ENCODE measurements around the gene MAP1LC3B2. TPM values are rescaled to one million over a fixed set of nuclear protein-coding genes. Genes with fewer than 3 reads are reported as not detected.

Gene MAP1LC3B2
- total RNA-seq, 1 donor, result 1.1 TPM

DNA sequence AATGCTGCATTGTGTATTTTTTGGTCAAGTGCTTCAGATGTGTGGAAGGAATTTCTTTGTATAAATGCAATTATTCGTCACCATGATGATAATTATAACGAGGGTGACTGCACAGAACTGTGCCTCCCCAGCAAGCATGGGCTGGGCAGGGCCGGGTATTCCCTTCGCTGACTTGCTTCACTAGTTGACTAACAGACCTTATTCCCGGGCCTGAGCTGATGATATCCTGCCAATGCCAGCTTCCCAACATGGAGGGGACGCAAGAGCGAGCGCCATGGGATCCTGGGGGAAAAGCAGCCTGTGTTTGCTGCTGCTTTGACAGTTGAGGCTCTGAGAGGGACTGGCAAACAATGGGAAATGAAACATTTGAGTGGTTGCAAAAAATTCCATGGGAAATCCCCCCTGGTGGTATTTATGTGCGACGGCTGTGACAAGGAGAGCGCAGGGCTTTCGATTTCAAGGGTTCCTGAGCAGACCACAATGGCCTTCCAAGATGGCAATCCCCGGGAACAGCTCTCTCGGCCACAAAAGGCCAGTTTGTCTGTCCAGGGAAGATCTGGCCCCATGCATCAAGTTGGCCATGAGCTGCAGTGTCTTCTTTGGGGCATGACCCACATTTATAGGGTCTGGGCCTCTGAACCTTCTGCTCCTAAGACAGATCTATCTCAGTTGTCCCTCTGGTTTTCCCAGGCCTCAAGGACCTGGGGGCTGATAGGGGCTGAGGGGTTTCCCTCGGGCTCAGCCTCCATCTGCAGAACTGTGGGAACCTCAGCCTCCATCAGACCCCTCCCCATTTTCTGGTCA lies 21.9 kb upstream of the MAP1LC3B2 start:
- H3K9me3 ChIP-seq (ENCODE audit: low read depth, low read length), result no peaks in the 10 kb centered on the region
- H3K4me2 ChIP-seq (ENCODE audit: insufficient read depth, low read length), result no peak overlapping the region
- no peaks in the 10 kb centered on the region for H3K79me2 ChIP-seq (ENCODE audit: insufficient read depth, low read length)
- TF ChIP-seq, protein P1, sequence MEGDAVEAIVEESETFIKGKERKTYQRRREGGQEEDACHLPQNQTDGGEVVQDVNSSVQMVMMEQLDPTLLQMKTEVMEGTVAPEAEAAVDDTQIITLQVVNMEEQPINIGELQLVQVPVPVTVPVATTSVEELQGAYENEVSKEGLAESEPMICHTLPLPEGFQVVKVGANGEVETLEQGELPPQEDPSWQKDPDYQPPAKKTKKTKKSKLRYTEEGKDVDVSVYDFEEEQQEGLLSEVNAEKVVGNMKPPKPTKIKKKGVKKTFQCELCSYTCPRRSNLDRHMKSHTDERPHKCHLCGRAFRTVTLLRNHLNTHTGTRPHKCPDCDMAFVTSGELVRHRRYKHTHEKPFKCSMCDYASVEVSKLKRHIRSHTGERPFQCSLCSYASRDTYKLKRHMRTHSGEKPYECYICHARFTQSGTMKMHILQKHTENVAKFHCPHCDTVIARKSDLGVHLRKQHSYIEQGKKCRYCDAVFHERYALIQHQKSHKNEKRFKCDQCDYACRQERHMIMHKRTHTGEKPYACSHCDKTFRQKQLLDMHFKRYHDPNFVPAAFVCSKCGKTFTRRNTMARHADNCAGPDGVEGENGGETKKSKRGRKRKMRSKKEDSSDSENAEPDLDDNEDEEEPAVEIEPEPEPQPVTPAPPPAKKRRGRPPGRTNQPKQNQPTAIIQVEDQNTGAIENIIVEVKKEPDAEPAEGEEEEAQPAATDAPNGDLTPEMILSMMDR (IDR thresholded peaks at IDR 0.05; ENCODE audit: extremely low read depth, low read depth, low read length), result no peak
- DNase-seq (ENCODE audit: insufficient read length, low spot score, missing footprints), result no peak
- H3K4me3 ChIP-seq (ENCODE audit: insufficient read depth, low read length), result no peak overlapping the region
- no peaks in the 10 kb centered on the region for H3K27me3 ChIP-seq (ENCODE audit: insufficient read depth, low read length)
- no peak overlapping the region for H2AFZ ChIP-seq (ENCODE audit: low read length)
- peaks cover 11% of the 10 kb centered on the region for H3K4me1 ChIP-seq (ENCODE audit: insufficient read depth, low read length)
- H3K27ac ChIP-seq (ENCODE audit: low read depth, low read length), result no peak overlapping the region
- no peaks in the 10 kb centered on the region for H4K20me1 ChIP-seq (ENCODE audit: insufficient read depth, low read length)
- no peaks in the 10 kb centered on the region for H3K36me3 ChIP-seq (ENCODE audit: insufficient read depth, low read length)

DNA sequence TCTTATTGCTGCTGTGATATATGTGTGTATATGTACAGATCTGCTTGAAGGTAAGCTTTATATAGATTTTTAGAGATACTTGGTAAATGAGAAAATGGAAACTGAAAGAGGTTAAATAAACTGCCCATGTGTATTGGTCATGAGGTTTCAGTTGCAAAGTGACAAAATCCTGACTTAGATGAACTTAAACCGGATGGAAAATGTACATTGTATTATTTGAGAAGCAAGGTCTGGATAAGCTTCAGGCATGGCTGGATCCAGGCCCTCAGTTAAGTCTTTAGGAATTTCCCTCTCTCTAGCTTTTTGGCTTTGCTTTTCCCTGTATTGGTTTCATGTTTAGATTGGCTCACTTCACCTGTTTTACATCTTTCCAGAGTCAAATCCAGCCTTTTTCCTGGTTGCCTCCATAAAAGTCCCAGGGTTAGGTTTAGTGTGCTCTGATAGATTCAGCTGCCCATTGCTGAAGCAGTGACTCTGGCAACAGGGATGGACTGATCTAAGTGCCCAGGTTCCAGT lies 21.0 kb upstream of the MAP1LC3B2 start:
- Histone ChIP-seq H3K4me1 (ENCODE audit: insufficient read depth, low read length) (peaks cover 7% of the 10 kb centered on the region), H2AFZ (ENCODE audit: low read length) (no peak overlapping the region), H4K20me1 (ENCODE audit: insufficient read depth, low read length) (no peaks in the 10 kb centered on the region), H3K27ac (ENCODE audit: low read depth, low read length) (no peak overlapping the region), H3K79me2 (ENCODE audit: insufficient read depth, low read length) (no peaks in the 10 kb centered on the region), H3K4me3 (ENCODE audit: insufficient read depth, low read length) (no peak overlapping the region), H3K4me2 (ENCODE audit: insufficient read depth, low read length) (no peak overlapping the region), H3K36me3 (ENCODE audit: insufficient read depth, low read length) (no peaks in the 10 kb centered on the region), H3K9me3 (ENCODE audit: low read depth, low read length) (no peaks in the 10 kb centered on the region), H3K27me3 (ENCODE audit: insufficient read depth, low read length) (no peaks in the 10 kb centered on the region)
- no peak for DNase-seq (ENCODE audit: insufficient read length, low spot score, missing footprints)
- TF ChIP-seq, protein P1 (IDR thresholded peaks at IDR 0.05; ENCODE audit: extremely low read depth, low read depth, low read length), result no peak

DNA sequence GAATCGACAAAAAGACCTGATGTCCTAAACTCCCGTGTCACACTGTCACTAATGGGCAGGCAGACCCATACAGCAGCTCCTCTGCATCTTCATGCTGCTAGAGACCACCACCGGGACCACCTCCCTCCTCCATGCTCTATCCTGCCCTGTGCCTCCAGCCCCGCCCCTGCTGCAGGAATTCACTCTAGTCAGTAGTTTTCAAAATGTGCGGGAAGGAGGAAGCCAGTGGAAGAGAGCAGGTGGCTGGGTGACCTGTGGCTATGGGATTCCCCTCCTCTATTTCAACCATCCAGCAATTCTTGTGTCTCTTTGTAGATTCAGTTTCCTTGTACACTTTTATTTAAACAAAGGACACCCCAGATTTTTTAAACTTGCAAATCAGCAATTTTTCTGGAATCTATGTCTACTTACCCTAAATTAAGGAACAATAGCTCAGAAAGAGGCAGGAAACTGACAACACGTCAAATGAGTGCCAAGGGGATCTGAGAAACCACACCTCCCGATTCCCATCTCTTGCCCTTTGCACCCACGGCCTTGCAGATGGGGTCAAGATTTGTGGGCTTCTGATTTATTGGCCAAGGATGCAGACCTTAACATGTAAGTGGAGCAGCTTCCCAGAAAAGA lies 20.4 kb upstream of the MAP1LC3B2 start:
- H4K20me1 ChIP-seq (ENCODE audit: insufficient read depth, low read length), result no peaks in the 10 kb centered on the region
- DNase-seq (ENCODE audit: insufficient read length, low spot score, missing footprints), result no peak
- H3K27me3 ChIP-seq (ENCODE audit: insufficient read depth, low read length), result no peaks in the 10 kb centered on the region
- H3K79me2 ChIP-seq (ENCODE audit: insufficient read depth, low read length), result no peaks in the 10 kb centered on the region
- no peaks in the 10 kb centered on the region for H3K36me3 ChIP-seq (ENCODE audit: insufficient read depth, low read length)
- no peak overlapping the region for H3K4me3 ChIP-seq (ENCODE audit: insufficient read depth, low read length)
- TF ChIP-seq, protein P1 (IDR thresholded peaks at IDR 0.05; ENCODE audit: extremely low read depth, low read depth, low read length), result no peak
- H3K4me2 ChIP-seq (ENCODE audit: insufficient read depth, low read length), result no peak overlapping the region
- H3K9me3 ChIP-seq (ENCODE audit: low read depth, low read length), result no peaks in the 10 kb centered on the region
- H3K27ac ChIP-seq (ENCODE audit: low read depth, low read length), result no peak overlapping the region
- peaks cover 3% of the 10 kb centered on the region for H3K4me1 ChIP-seq (ENCODE audit: insufficient read depth, low read length)
- H2AFZ ChIP-seq (ENCODE audit: low read length), result no peak overlapping the region

DNA sequence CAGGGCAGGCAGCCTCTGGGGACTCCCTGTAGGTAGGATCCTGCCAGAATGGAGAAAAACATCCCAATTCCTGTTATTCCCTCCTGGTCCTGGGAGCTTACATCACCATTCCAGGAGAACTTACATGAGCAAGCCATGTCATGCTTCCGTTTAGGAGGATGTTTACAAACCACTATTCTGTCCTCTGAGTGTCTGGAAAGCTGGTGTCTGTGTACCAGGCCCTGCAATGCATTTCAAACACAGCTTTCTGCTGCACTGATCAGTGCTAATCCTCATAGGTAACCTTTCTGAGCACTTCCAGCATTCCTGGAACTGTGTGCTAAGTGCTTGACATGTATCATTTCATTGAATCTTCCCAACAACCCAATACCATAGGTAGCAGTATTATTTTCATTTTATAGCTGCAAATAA lies 19.8 kb upstream of the MAP1LC3B2 start:
- H3K4me1 ChIP-seq (ENCODE audit: insufficient read depth, low read length), result peaks cover 3% of the 10 kb centered on the region
- no peaks in the 10 kb centered on the region for H3K27me3 ChIP-seq (ENCODE audit: insufficient read depth, low read length)
- H3K9me3 ChIP-seq (ENCODE audit: low read depth, low read length), result no peaks in the 10 kb centered on the region
- H3K4me2 ChIP-seq (ENCODE audit: insufficient read depth, low read length), result no peak overlapping the region
- H3K4me3 ChIP-seq (ENCODE audit: insufficient read depth, low read length), result no peak overlapping the region
- no peaks in the 10 kb centered on the region for H3K79me2 ChIP-seq (ENCODE audit: insufficient read depth, low read length)
- no peak overlapping the region for H3K27ac ChIP-seq (ENCODE audit: low read depth, low read length)
- DNase-seq (ENCODE audit: insufficient read length, low spot score, missing footprints), result no peak
- no peak overlapping the region for H2AFZ ChIP-seq (ENCODE audit: low read length)
- no peaks in the 10 kb centered on the region for H3K36me3 ChIP-seq (ENCODE audit: insufficient read depth, low read length)
- H4K20me1 ChIP-seq (ENCODE audit: insufficient read depth, low read length), result no peaks in the 10 kb centered on the region
- TF ChIP-seq, protein P1 (IDR thresholded peaks at IDR 0.05; ENCODE audit: extremely low read depth, low read depth, low read length), result no peak
